GM19468 (cell line): ENCODE measurements around the gene SHISA7.

Source experiments
- ATAC-seq: cut with Tn5 transposase; IDR thresholded peaks from one replicate; pipeline ENCODE4 v1.9.1; 2021; ENCODE audit warnings: mild to moderate bottlenecking, moderate library complexity, moderate number of reproducible peaks; ENCODE audit not compliant: unreplicated experiment; ENCODE audit errors: extremely low read depth

Gene SHISA7

GRCh38 chr19:55482156-55482961 lies 39.3 kb upstream of the SHISA7 start:
- no peak for ATAC-seq

- no peak for ATAC-seq
These were observed 38.7 kb upstream of the SHISA7 start for GRCh38 chr19:55481794-55482155.

GRCh38 chr19:55481148-55481793 lies 38.2 kb upstream of the SHISA7 start:
- no peak for ATAC-seq

- no peak for ATAC-seq
These were observed 36.5 kb upstream of the SHISA7 start for GRCh38 chr19:55479451-55480230.

- ATAC-seq, result no peak
These were observed 35.9 kb upstream of the SHISA7 start for GRCh38 chr19:55479045-55479444.

- no peak for ATAC-seq
These were observed 35.3 kb upstream of the SHISA7 start for GRCh38 chr19:55478364-55478763.

GRCh38 chr19:55477905-55478304 lies 34.8 kb upstream of the SHISA7 start:
- ATAC-seq, result no peak

- peak; percentile 80 for ATAC-seq
These were observed 33.1 kb upstream of the SHISA7 start, which contains the start of gene ZNF628 for GRCh38 chr19:55476100-55476775. ZNF628 (plus strand) TSS chr19:55476617; CDS start chr19:55479911, 3,294 bp downstream.

- ATAC-seq, result no peak
These were observed 31.5 kb upstream of the SHISA7 start for GRCh38 chr19:55474269-55475265.

GRCh38 chr19:55473225-55474012 lies 30.3 kb upstream of the SHISA7 start:
- ATAC-seq, result no peak

- ATAC-seq, result no peak
These were observed 29.4 kb upstream of the SHISA7 start for GRCh38 chr19:55472463-55472862.

GRCh38 chr19:55471266-55471665 lies 28.2 kb upstream of the SHISA7 start:
- no peak for ATAC-seq

- ATAC-seq, result no peak
These were observed 24.9 kb upstream of the SHISA7 start for GRCh38 chr19:55468054-55468393.

GRCh38 chr19:55467236-55468053 lies 24.3 kb upstream of the SHISA7 start:
- ATAC-seq, result no peak

GRCh38 chr19:55466241-55466614 lies 23.1 kb upstream of the SHISA7 start:
- ATAC-seq, result no peak

- no peak for ATAC-seq
These were observed 22.6 kb upstream of the SHISA7 start for GRCh38 chr19:55465460-55466240.

- ATAC-seq, result no peak
These were observed 21.6 kb upstream of the SHISA7 start, which contains the start of gene C19orf85 for GRCh38 chr19:55464662-55465054. C19orf85 (minus strand) TSS chr19:55464751; CDS start chr19:55464554, 197 bp downstream.
